Mesendoderm (in vitro differentiated cells): ENCODE data around the gene FRAS1.
"Not testable (repeated sequence)": the region's sequence is repeated elsewhere in the genome, so short reads cannot be mapped to it uniquely, and the experiment has no call there.

Experiments used
- DNase-seq: peaks from one replicate; pipeline ENCODE4 v3.0.0; 2013
- H2AK5ac ChIP-seq: 2 replicates; pipeline ENCODE4 v1.6.1; 2013; ENCODE audit warnings: low read length, inconsistent platforms
- H2BK120ac ChIP-seq: 2 replicates; pipeline ENCODE4 v1.6.1; 2013; ENCODE audit warnings: low read depth, mild to moderate bottlenecking, low read length, moderate library complexity, mixed read lengths
- H2BK15ac ChIP-seq: replicated peaks from 2 replicates; pipeline ENCODE4 v1.6.1; 2013; ENCODE audit warnings: low read depth, mild to moderate bottlenecking, moderate library complexity
- H2BK5ac ChIP-seq: 2 replicates; pipeline ENCODE4 v1.6.1; 2013; ENCODE audit warnings: low read length, inconsistent platforms
- H3K18ac ChIP-seq: 2 replicates; pipeline ENCODE4 v1.6.1; 2013; ENCODE audit warnings: mild to moderate bottlenecking, low read length, mixed read lengths
- H3K23ac ChIP-seq: one replicate; pipeline ENCODE4 v1.6.1; 2013; ENCODE audit warnings: low read length
- H3K27ac ChIP-seq: 2 replicates; pipeline ENCODE4 v1.5.1; 2013; ENCODE audit warnings: low read depth, mild to moderate bottlenecking, inconsistent platforms, low read length, moderate library complexity
- H3K27me3 ChIP-seq: 2 replicates; pipeline ENCODE4 v1.6.1; 2013; ENCODE audit warnings: low read length, control low read depth, mild to moderate bottlenecking, inconsistent platforms; ENCODE audit not compliant: insufficient read depth, poor library complexity
- H3K36me3 ChIP-seq: 2 replicates; pipeline ENCODE4 v1.6.1; 2013; ENCODE audit warnings: low read length, inconsistent platforms; ENCODE audit not compliant: control insufficient read depth, insufficient read depth
- H3K4ac ChIP-seq: one replicate; pipeline ENCODE4 v1.6.1; 2013; ENCODE audit warnings: low read depth, mild to moderate bottlenecking, low read length, moderate library complexity
- H3K4me1 ChIP-seq: 2 replicates; pipeline ENCODE4 v1.6.1; 2013; ENCODE audit warnings: low read depth, low read length, inconsistent platforms; ENCODE audit not compliant: control insufficient read depth
- H3K4me2 ChIP-seq: 2 replicates; pipeline ENCODE4 v1.6.1; 2013; ENCODE audit warnings: low read length
- H3K4me3 ChIP-seq: 2 replicates; pipeline ENCODE4 v1.5.1; 2013; ENCODE audit warnings: mild to moderate bottlenecking, low read length
- H3K56ac ChIP-seq: one replicate; pipeline ENCODE4 v1.6.1; 2013; ENCODE audit warnings: low read length
- H3K79me1 ChIP-seq: 2 replicates; pipeline ENCODE4 v1.6.1; 2013; ENCODE audit warnings: low read length, inconsistent platforms
- H3K79me2 ChIP-seq: 2 replicates; pipeline ENCODE4 v1.6.1; 2013; ENCODE audit warnings: mild to moderate bottlenecking, low read length; ENCODE audit not compliant: control insufficient read depth, insufficient read depth
- H3K9ac ChIP-seq: 2 replicates; pipeline ENCODE4 v1.6.1; 2013; ENCODE audit warnings: low read length, inconsistent platforms
- H4K5ac ChIP-seq: one replicate; pipeline ENCODE4 v1.6.1; 2013; ENCODE audit warnings: low read length
- H4K8ac ChIP-seq: one replicate; pipeline ENCODE4 v1.6.1; 2013; ENCODE audit warnings: low read depth, mild to moderate bottlenecking, control low read depth, low read length, moderate library complexity
- WGBS: extraction: QIAGEN DNeasy Blood & Tissue Kit; methylation state at CpG from one replicate; pipeline ENCODE4 v1.1.7; 2013; ENCODE audit warnings: low lambda C conversion rate, missing lambda C conversion rate; ENCODE audit not compliant: insufficient coverage; ENCODE audit errors: extremely low coverage; 5-methylcytosine and 5-hydroxymethylcytosine counted together

Gene FRAS1

GRCh38 chr4:78252773-78253172, 195.7 kb downstream of the FRAS1 start:
- H3K36me3 ChIP-seq, H2AK5ac ChIP-seq, H3K79me2 ChIP-seq, H3K9ac ChIP-seq, H4K8ac ChIP-seq, H3K4me1 ChIP-seq, H3K27me3 ChIP-seq, H2BK5ac ChIP-seq, H2BK120ac ChIP-seq, H3K23ac ChIP-seq, H2BK15ac ChIP-seq, H3K56ac ChIP-seq, H3K4me3 ChIP-seq, H4K5ac ChIP-seq, H3K4ac ChIP-seq, H3K79me1 ChIP-seq, H3K18ac ChIP-seq, H3K4me2 ChIP-seq, H3K27ac ChIP-seq: not testable (repeated sequence)
- DNase-seq, result peak; percentile 52
- no CpG with 5 or more reads among the region's 8 CpGs for WGBS

DNA sequence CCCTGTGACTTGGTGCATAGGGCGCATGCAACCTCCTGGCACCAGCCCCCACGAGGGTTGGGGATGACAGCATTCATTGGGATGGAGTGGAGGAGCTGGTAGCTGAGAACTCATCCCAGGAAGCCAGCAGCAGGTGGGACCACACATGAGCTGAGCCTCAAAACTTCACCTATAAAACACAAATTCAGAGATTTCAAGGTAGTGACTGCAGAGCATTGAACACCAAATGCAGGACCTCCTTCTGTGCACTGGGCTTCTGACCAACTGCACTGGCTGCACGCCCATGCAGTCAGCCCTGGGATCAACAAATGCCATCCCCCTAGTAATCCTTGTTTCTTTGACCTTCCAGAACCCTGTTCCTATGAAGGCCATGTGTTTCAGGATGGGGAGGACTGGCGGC, 197.8 kb downstream of the FRAS1 start:
- no peaks in the 10 kb centered on the region for H3K27me3 ChIP-seq
- H4K8ac ChIP-seq, result no peak overlapping the region
- no peak overlapping the region for H3K27ac ChIP-seq
- no peak overlapping the region for H2BK15ac ChIP-seq
- no peaks in the 10 kb centered on the region for H3K79me2 ChIP-seq
- no peak overlapping the region for H3K23ac ChIP-seq
- H3K36me3 ChIP-seq, result peaks cover 6% of the 10 kb centered on the region
- H3K79me1 ChIP-seq, result no peaks in the 10 kb centered on the region
- no CpG with 5 or more reads among the region's 4 CpGs for WGBS
- H3K9ac ChIP-seq, result no peak overlapping the region
- no peak overlapping the region for H3K56ac ChIP-seq
- no peak overlapping the region for H3K4me2 ChIP-seq
- no peaks in the 10 kb centered on the region for H3K4me1 ChIP-seq
- no peak overlapping the region for H4K5ac ChIP-seq
- no peak overlapping the region for H3K18ac ChIP-seq
- no peak overlapping the region for H2AK5ac ChIP-seq
- no peak overlapping the region for H3K4ac ChIP-seq
- H2BK5ac ChIP-seq, result no peak overlapping the region
- H2BK120ac ChIP-seq, result no peak overlapping the region
- DNase-seq, result no peak
- no peak overlapping the region for H3K4me3 ChIP-seq

GRCh38 chr4:78265006-78265405, 207.9 kb downstream of the FRAS1 start:
- Histone ChIP-seq H2BK15ac (no peak overlapping the region), H3K23ac (no peak overlapping the region), H3K4ac (no peak overlapping the region), H2AK5ac (no peak overlapping the region), H3K79me1 (no peaks in the 10 kb centered on the region), H3K79me2 (no peaks in the 10 kb centered on the region), H4K8ac (no peak overlapping the region), H3K18ac (no peak overlapping the region), H4K5ac (no peak overlapping the region), H2BK5ac (no peak overlapping the region), H3K36me3 (peaks cover 2% of the 10 kb centered on the region), H3K56ac (no peak overlapping the region), H2BK120ac (no peak overlapping the region), H3K4me2 (no peak overlapping the region), H3K27ac (no peak overlapping the region), H3K9ac (no peak overlapping the region), H3K4me3 (no peak overlapping the region), H3K27me3 (no peaks in the 10 kb centered on the region), H3K4me1 (no peaks in the 10 kb centered on the region)
- DNase-seq, result no peak
- no CpG with 5 or more reads among the region's 5 CpGs for WGBS

GRCh38 chr4:78267790-78268189, 210.7 kb downstream of the FRAS1 start:
- Histone ChIP-seq H3K56ac (no peak overlapping the region), H3K27ac (no peak overlapping the region), H3K23ac (no peak overlapping the region), H2BK120ac (no peak overlapping the region), H3K4me2 (no peak overlapping the region), H3K36me3 (peaks cover 2% of the 10 kb centered on the region), H4K8ac (no peak overlapping the region), H3K27me3 (no peaks in the 10 kb centered on the region), H3K4me3 (no peak overlapping the region), H2BK15ac (no peak overlapping the region), H3K4ac (no peak overlapping the region), H2AK5ac (no peak overlapping the region), H4K5ac (no peak overlapping the region), H2BK5ac (no peak overlapping the region), H3K4me1 (no peaks in the 10 kb centered on the region), H3K18ac (no peak overlapping the region), H3K79me1 (no peaks in the 10 kb centered on the region), H3K9ac (no peak overlapping the region), H3K79me2 (no peaks in the 10 kb centered on the region)
- DNase-seq, result no peak
- no CpG with 5 or more reads among the region's 7 CpGs for WGBS

- WGBS, result no CpG with 5 or more reads among the region's 2 CpGs
These were observed 211.5 kb downstream of the FRAS1 start for GRCh38 chr4:78268597-78268996.

GRCh38 chr4:78275450-78275849, 218.3 kb downstream of the FRAS1 start:
- H3K4me3 ChIP-seq, H3K4me2 ChIP-seq, H3K4me1 ChIP-seq, H3K79me1 ChIP-seq, DNase-seq, H2BK120ac ChIP-seq, H3K18ac ChIP-seq, H3K79me2 ChIP-seq, H2BK15ac ChIP-seq, H4K8ac ChIP-seq, H3K4ac ChIP-seq, H3K23ac ChIP-seq, H4K5ac ChIP-seq, H3K9ac ChIP-seq, H3K27ac ChIP-seq, H3K36me3 ChIP-seq, H3K27me3 ChIP-seq, H2BK5ac ChIP-seq, H3K56ac ChIP-seq, H2AK5ac ChIP-seq: not testable (repeated sequence)
- no CpG with 5 or more reads among the region's 4 CpGs for WGBS

More at GRCh38 chr4:78268597-78268996, 211.5 kb downstream of the FRAS1 start:
- no peak overlapping the region for H3K4me3 ChIP-seq
- no peak overlapping the region for H2BK15ac ChIP-seq
- no peak overlapping the region for H3K18ac ChIP-seq
- no peak overlapping the region for H3K4ac ChIP-seq
- H3K27me3 ChIP-seq, result no peaks in the 10 kb centered on the region
- no peaks in the 10 kb centered on the region for H3K4me1 ChIP-seq
- no peaks in the 10 kb centered on the region for H3K79me2 ChIP-seq
- H3K36me3 ChIP-seq, result peaks cover 2% of the 10 kb centered on the region
- no peak overlapping the region for H3K27ac ChIP-seq
- no peak overlapping the region for H3K23ac ChIP-seq
- no peak overlapping the region for H2AK5ac ChIP-seq
- no peak overlapping the region for H4K8ac ChIP-seq
- H3K9ac ChIP-seq, result no peak overlapping the region
- H4K5ac ChIP-seq, result no peak overlapping the region
- H2BK5ac ChIP-seq, result no peak overlapping the region
- no peak for DNase-seq
- H3K4me2 ChIP-seq, result no peak overlapping the region
- H3K79me1 ChIP-seq, result no peaks in the 10 kb centered on the region
- no peak overlapping the region for H2BK120ac ChIP-seq
- no peak overlapping the region for H3K56ac ChIP-seq
